Measurements from ENCODE around the gene FAAP20.

FAAP20 gene

GRCh38 chr1:2229911-2230731, 35.5 kb upstream of the FAAP20 start:
- DNase-seq, result peak; percentile 66

- DNase-seq, result peak; percentile 76
These were observed 34.7 kb upstream of the FAAP20 start for GRCh38 chr1:2229037-2229864.

GRCh38 chr1:2228694-2229036, 34.1 kb upstream of the FAAP20 start:
- DNase-seq, result peak; percentile 45

GRCh38 chr1:2228157-2228594, 33.6 kb upstream of the FAAP20 start, which contains the start of gene SKI:
SKI (plus strand) TSS chr1:2228319; CDS start chr1:2228767, 448 bp downstream.
- DNase-seq, result no peak

- peak; percentile 99 for DNase-seq
These were observed 33.0 kb upstream of the FAAP20 start for GRCh38 chr1:2227346-2228156.

GRCh38 chr1:2226525-2227345, 32.2 kb upstream of the FAAP20 start:
- DNase-seq, result peak; percentile 51

GRCh38 chr1:2224631-2225428, 30.3 kb upstream of the FAAP20 start:
- DNase-seq, result peak; percentile 23

- DNase-seq, result no peak
These were observed 29.6 kb upstream of the FAAP20 start for GRCh38 chr1:2224170-2224584.

- DNase-seq, result no peak
These were observed 26.7 kb upstream of the FAAP20 start for GRCh38 chr1:2221271-2221670.

GRCh38 chr1:2216767-2217058, 22.1 kb upstream of the FAAP20 start:
- DNase-seq, result no peak

GRCh38 chr1:2215909-2216766, 21.6 kb upstream of the FAAP20 start:
- DNase-seq, result peak; percentile 40

GRCh38 chr1:2215329-2215728, 20.8 kb upstream of the FAAP20 start:
- DNase-seq, result no peak

GRCh38 chr1:2214541-2215241, 20.1 kb upstream of the FAAP20 start:
- peak; percentile 73 for DNase-seq

- peak; percentile 91 for DNase-seq
These were observed 19.3 kb upstream of the FAAP20 start for GRCh38 chr1:2213576-2214505.

GRCh38 chr1:2212532-2213491, 18.2 kb upstream of the FAAP20 start:
- peak; percentile 96 for DNase-seq

GRCh38 chr1:2212274-2212531, 17.6 kb upstream of the FAAP20 start:
- DNase-seq, result no peak

GRCh38 chr1:2210786-2211185, 16.2 kb upstream of the FAAP20 start:
- DNase-seq, result peak; percentile 45
